K562 treated with DMSO at 1 percent for 24 hours (cell line): ENCODE data around the gene LRFN2. TPM values are rescaled to one million over a fixed set of nuclear protein-coding genes. Genes with fewer than 3 reads are reported as not detected.

Experiments
- total RNA-seq: library from RNA; unstranded; fragments of 300-600 nt; gene quantifications from 2 replicates; pipeline ENCODE4 v1.2.3, GENCODE V29; 2022; ENCODE audit warnings: low read depth; ENCODE audit not compliant: insufficient read depth

The LRFN2 gene
- total RNA-seq, result not detected in 2 replicates

GRCh38 chr6:40587240-40588069 is at the start of gene LRFN2:
Gene LRFN2 (minus strand): TSS chr6:40587364.

